Kidney epithelial cell (primary cell): Measurements from ENCODE around the gene SETD1B. TPM values are rescaled to one million over a fixed set of nuclear protein-coding genes. Genes with fewer than 3 reads are reported as not detected.

Experiments used
- DNase-seq: peaks from one replicate; pipeline ENCODE4 v3.0.0-alpha.2; 2010; ENCODE audit warnings: low read depth
- H3K27me3 ChIP-seq: 2 replicates; pipeline ENCODE4 v1.6.0; 2011; ENCODE audit warnings: low read length; ENCODE audit not compliant: control insufficient read depth, insufficient read depth
- H3K36me3 ChIP-seq: 2 replicates; pipeline ENCODE4 v1.5.1; 2011; ENCODE audit warnings: low read length; ENCODE audit not compliant: control insufficient read depth, insufficient read depth
- H3K4me3 ChIP-seq: 2 replicates; pipeline ENCODE4 v1.5.1; 2011; ENCODE audit warnings: low read depth, mild to moderate bottlenecking, control low read depth, low read length
- CTCF ChIP-seq: IDR thresholded peaks from 2 replicates; pipeline ENCODE4 v1.5.1; 2011; ENCODE audit warnings: mild to moderate bottlenecking, moderate library complexity, low read length, control low read depth, inconsistent platforms; ENCODE audit not compliant: insufficient read depth, poor library complexity, severe bottlenecking
- total RNA-seq: library from RNA; depleted of rRNA; stranded (reverse); fragments of >200 nt; gene quantifications from 2 replicates; pipeline ENCODE4 v1.2.3, GENCODE V29; 2015

The SETD1B gene
- total RNA-seq, 1 donor from 2014 or later: 8.1 TPM

- DNase-seq: no peak
- no peak for TF ChIP-seq CTCF
- Histone ChIP-seq H3K36me3 (no peaks in the 10 kb centered on the region), H3K27me3 (no peaks in the 10 kb centered on the region), H3K4me3 (peak overlapping the region; percentile 68)
Observed at GRCh38 chr12:121801595-121802484, 2.0 kb upstream of the SETD1B start.

GRCh38 chr12:121802485-121802842 lies 1.3 kb upstream of the SETD1B start:
- no peak for DNase-seq
- Histone ChIP-seq H3K36me3 (no peaks in the 10 kb centered on the region), H3K27me3 (no peaks in the 10 kb centered on the region), H3K4me3 (peak overlapping the region; percentile 68)
- TF ChIP-seq CTCF: no peak

- no peaks in the 10 kb centered on the region for H3K36me3 ChIP-seq
- H3K27me3 ChIP-seq: no peaks in the 10 kb centered on the region
- no peak for DNase-seq
- H3K4me3 ChIP-seq: peak overlapping the region; percentile 68
- no peak for TF ChIP-seq CTCF
Observed at GRCh38 chr12:121802843-121803698, 738 bp upstream of the SETD1B start.

GRCh38 chr12:121804417-121805111 lies 755 bp downstream of the SETD1B start:
- H3K27me3 ChIP-seq: no peaks in the 10 kb centered on the region
- no peak for TF ChIP-seq CTCF
- no peaks in the 10 kb centered on the region for H3K36me3 ChIP-seq
- peak overlapping the region; percentile 68 for H3K4me3 ChIP-seq
- no peak for DNase-seq

- no peaks in the 10 kb centered on the region for H3K36me3 ChIP-seq
- no peaks in the 10 kb centered on the region for H3K27me3 ChIP-seq
- DNase-seq: no peak
- no peak for TF ChIP-seq CTCF
- H3K4me3 ChIP-seq: peak overlapping the region; percentile 68
Observed at GRCh38 chr12:121805171-121806008, 1.6 kb downstream of the SETD1B start.
